Psoas muscle (tissue), 8 donors: ENCODE measurements around the gene ALKBH6. TPM values are rescaled to one million over a fixed set of nuclear protein-coding genes. Genes with fewer than 3 reads are reported as not detected.
"Not testable (repeated sequence)": the region's sequence is repeated elsewhere in the genome, so short reads cannot be mapped to it uniquely, and the experiment has no call there.

Experiments used
- ATAC-seq, 4 donors: fragments of 200-7000 bp; cut with Tn5 transposase; one replicate each; pipeline ENCODE4 v1.9.1; 2020; ENCODE audit warnings: moderate library complexity in 3 of 4, mild to moderate bottlenecking in 2 of 4
- DNase-seq, 2 donors: peaks; one replicate each; pipeline ENCODE4 v3.0.0-alpha.2; 2020
- H3K27ac ChIP-seq: fragments of 200-600 bp; one replicate; pipeline ENCODE4 v1.8.0; 2022
- H3K27me3 ChIP-seq, 3 donors: fragments of 200-600 bp in 1 of 3; one replicate each; pipeline versions ENCODE4 v1.6.1 to v1.8.0; 2013 to 2022; ENCODE audit warnings: low read length in 2 of 3, mild to moderate bottlenecking in 2 of 3, moderate library complexity in 1 of 3; ENCODE audit not compliant: insufficient read depth in 3 of 3
- H3K36me3 ChIP-seq, 2 donors: fragments of 200-600 bp in 1 of 2; one replicate each; pipeline versions ENCODE4 v1.6.1 to v1.8.0; 2013 to 2022; ENCODE audit warnings: low read depth in 1 of 2, mild to moderate bottlenecking in 1 of 2, moderate library complexity in 1 of 2; ENCODE audit not compliant: insufficient read depth in 1 of 2
- H3K4me1 ChIP-seq: fragments of 200-600 bp; one replicate; pipeline ENCODE4 v1.8.0; 2022
- H3K4me3 ChIP-seq: fragments of 200-600 bp; one replicate; pipeline ENCODE4 v1.8.0; 2022; ENCODE audit warnings: mild to moderate bottlenecking
- H3K9me3 ChIP-seq: fragments of 200-600 bp; one replicate; pipeline ENCODE4 v1.8.0; 2022
- CTCF ChIP-seq: fragments of 200-600 bp; IDR thresholded peaks from one replicate; pipeline ENCODE4 v1.8.0; 2022; ENCODE audit warnings: antibody characterized with exemption
- WGBS, 3 donors: extraction: QIAGEN DNeasy Blood & Tissue Kit; methylation state at CpG; one replicate each; pipeline versions ENCODE4 v1.1.6 to v1.1.7; 2013; 5-methylcytosine and 5-hydroxymethylcytosine counted together
- intact Hi-C, 2 donors: fragments of 100-400 bp; cut with DNase I; formaldehyde crosslinking; loops; one replicate each; pipeline versions ENCODE4 v1.11.0 to v1.14.2; 2022
- polyA plus RNA-seq, 3 donors: library from polyadenylated mRNA; stranded (reverse); fragments of 200-250 nt; gene quantifications; one replicate each; pipeline ENCODE4 v1.2.3, GENCODE V29; 2013
- total RNA-seq, 4 donors: library from RNA; stranded (reverse); fragmentation: NEBNext Ultra II Directional in 2 of 4; extraction: Animal tissue kit (Norgen Biotek cat#: 25700) in 2 of 4; gene quantifications; one replicate each; pipeline versions ENCODE4 v1.2.1 to v1.2.4, GENCODE V29; 2021 to 2023
- donor health status: healthy with polysubstance abuse.
- donor health status: DM: no; HTN: no; CAD: no; lungs with moderate emphysema.
- donor health status: Bipolar disorder and iron deficiency.
- donor health status: healthy.
- donor health status: DM: yes; HTN: yes; CAD: no.
- donor health status: DM: no; HTN: no; CAD: no.
- donor health status: DM: no; HTN: no; CAD: no.
- donor health status: DM: yes; HTN: yes; CAD: no.

The ALKBH6 gene
- total and polyA plus RNA-seq, 7 donors: 7.1 to 22.3 (median 10.9) TPM

- Histone ChIP-seq H3K27me3 (no peaks in the 10 kb centered on the region), H3K9me3 (no peaks in the 10 kb centered on the region), H3K4me1 (no peaks in the 10 kb centered on the region), H3K4me3 (no peak overlapping the region), H3K36me3 (no peaks in the 10 kb centered on the region), H3K27ac (no peak overlapping the region)
- no peak for DNase-seq
- ATAC-seq: no peak
- TF ChIP-seq CTCF: no peak
- intact Hi-C loops: no loop called here
- WGBS, 3 donors: 94 to 98% (median 96%) methylated on average over 2 of the region's 2 CpGs
Measured at GRCh38 chr19:36043952-36044351, 29.9 kb upstream of the ALKBH6 start.

GRCh38 chr19:36041831-36042230 is 27.8 kb upstream of the ALKBH6 start:
- Histone ChIP-seq H3K27ac (no peak overlapping the region), H3K4me3 (no peak overlapping the region), H3K4me1 (no peaks in the 10 kb centered on the region), H3K27me3 (no peaks in the 10 kb centered on the region), H3K36me3 (no peaks in the 10 kb centered on the region), H3K9me3 (no peaks in the 10 kb centered on the region)
- no peak for DNase-seq
- intact Hi-C loops: no loop called here
- 20 to 37% (median 36%) methylated on average over 3 of the region's 3 CpGs for WGBS, 3 donors
- peak in 1 of 4 donors; percentile 71 for ATAC-seq
- TF ChIP-seq CTCF: no peak

- 83 to 93% (median 91%) methylated on average over 6 of the region's 6 CpGs for WGBS, 3 donors
- H3K27me3 ChIP-seq, ATAC-seq, H3K4me1 ChIP-seq, H3K27ac ChIP-seq, H3K36me3 ChIP-seq, intact Hi-C loops, H3K4me3 ChIP-seq, DNase-seq, H3K9me3 ChIP-seq: not testable (repeated sequence)
Measured at GRCh38 chr19:36041092-36041491, 27.1 kb upstream of the ALKBH6 start.

DNA sequence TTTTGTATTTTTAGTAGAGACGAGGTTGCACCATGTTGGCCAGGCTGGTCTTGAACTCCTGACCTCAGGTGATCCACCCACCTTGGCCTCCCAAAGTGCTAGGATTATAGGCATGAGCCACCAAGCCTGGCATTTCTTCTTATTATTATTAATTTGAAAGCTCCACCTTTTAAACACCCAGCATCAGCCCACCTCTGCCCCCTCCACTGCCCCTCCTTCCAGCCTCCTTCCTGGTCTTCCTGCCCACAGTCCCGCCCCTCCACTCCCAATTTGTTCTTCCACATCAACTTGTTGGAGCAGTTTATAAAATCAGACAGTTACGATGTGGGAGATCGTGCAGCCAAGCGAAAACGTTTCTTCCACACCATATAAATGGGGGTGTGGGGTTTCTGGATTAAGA is 26.5 kb upstream of the ALKBH6 start:
- Histone ChIP-seq H3K36me3 (peaks cover 0 to 3% of the 10 kb centered on the region in 2 donors), H3K27me3 (no peaks in the 10 kb centered on the region), H3K27ac (no peak overlapping the region), H3K9me3 (no peaks in the 10 kb centered on the region), H3K4me1 (no peaks in the 10 kb centered on the region), H3K4me3 (no peak overlapping the region)
- no peak for TF ChIP-seq CTCF
- DNase-seq (no peak), ATAC-seq (no peak)
- 84 to 90% (median 87%) methylated on average over 6 of the region's 6 CpGs for WGBS, 3 donors
- intact Hi-C loops: no loop called here

- Histone ChIP-seq H3K4me1 (peaks cover 4% of the 10 kb centered on the region), H3K36me3 (peaks cover 0 to 11% of the 10 kb centered on the region in 2 donors), H3K9me3 (no peaks in the 10 kb centered on the region), H3K27me3 (peaks cover 0 to 12% (median 0%) of the 10 kb centered on the region in 3 donors), H3K27ac (no peak within 1 kb of the TSS), H3K4me3 (peak within 1 kb of the TSS; percentile 58)
- intact Hi-C loops: no loop called here
- no peak for TF ChIP-seq CTCF
- DNase-seq (peak; percentile 61 to 80), ATAC-seq (peak in 3 of 4 donors; percentile 37 to 62 (median 60))
- 2 to 5% (median 2%) methylated on average over 31 to 51 of the region's 51 CpGs for WGBS, 3 donors
Measured at GRCh38 chr19:36032251-36033104, 18.5 kb upstream of the ALKBH6 start, which contains the start of gene CLIP3. Gene CLIP3 (minus strand): TSS chr19:36032873. CDS start chr19:36032357, 516 bp downstream.
